A549 treated with AZD9567 at 1 μM for 4 hours (cell line): Measurements from ENCODE around the gene IGF2BP3. TPM values are rescaled to one million over a fixed set of nuclear protein-coding genes. Genes with fewer than 3 reads are reported as not detected.

Experiments
- total RNA-seq: library from RNA; stranded (reverse); fragments of 200-300 nt; extraction: Qiagen RNA extraction; gene quantifications from 5 replicates; pipeline ENCODE4 v1.2.3, GENCODE V29; 2022; ENCODE audit not compliant: insufficient read depth

IGF2BP3 gene
- 20.4 to 28.0 TPM (median 25.0 TPM) in 5 replicates for total RNA-seq

GRCh38 chr7:23470330-23471105 is at the start of gene IGF2BP3:
TSS of gene IGF2BP3 (minus strand) at chr7:23470491. CDS start at chr7:23470110, 381 bp downstream.

GRCh38 chr7:23298885-23299769 is 171.2 kb downstream of the IGF2BP3 start, which contains the start of gene MALSU1:
TSS of gene MALSU1 (plus strand) at chr7:23299339. CDS start at chr7:23299353, 14 bp downstream.

Other genes starting within 250 kb of the IGF2BP3 start
- 2.0 to 9.7 TPM (median 2.1 TPM) in 5 replicates for gene GPNMB, start 223.7 kb downstream of the IGF2BP3 start, total RNA-seq
- gene MALSU1, start 171.2 kb downstream of the IGF2BP3 start, total RNA-seq: 54.8 to 104 TPM (median 95.0 TPM) in 5 replicates
- gene TRA2A, start 61.5 kb upstream of the IGF2BP3 start, total RNA-seq: 76.5 to 163 TPM (median 82.4 TPM) in 5 replicates
- gene CCDC126, start 126.9 kb upstream of the IGF2BP3 start, total RNA-seq: 2.7 to 5.0 TPM (median 4.1 TPM) in 5 replicates
- gene FAM221A, start 209.7 kb upstream of the IGF2BP3 start, total RNA-seq: 0.15 to 0.37 TPM (median 0.31 TPM) in 4 of 5 replicates, not detected in the other
- 0.52 to 0.87 TPM (median 0.60 TPM) in 4 of 5 replicates, not detected in the other for gene STK31, start 239.7 kb upstream of the IGF2BP3 start, total RNA-seq